Gastrocnemius medialis (tissue), 4 donors: ENCODE data around the gene RPS6KC1. TPM values are rescaled to one million over a fixed set of nuclear protein-coding genes. Genes with fewer than 3 reads are reported as not detected.

Experiments
- ATAC-seq, 2 donors: fragments of 150-250 bp; one replicate each; pipeline ENCODE4 v1.9.1; 2016
- DNase-seq, 2 donors: peaks; one replicate each; pipeline ENCODE4 v3.0.0-alpha.2; 2019
- H3K27ac ChIP-seq, 4 donors: fragments of 200-600 bp; sonication (generic); 1 replicate in 1 of 4; 2 replicates in 3 of 4; pipeline ENCODE4 v1.5.1; 2016 to 2018; ENCODE audit warnings: mild to moderate bottlenecking in 2 of 4, moderate library complexity in 1 of 4
- H3K27me3 ChIP-seq, 3 donors: fragments of 200-600 bp; sonication (generic) in 2 of 3; 1 replicate in 1 of 3; 2 replicates in 2 of 3; pipeline versions ENCODE4 v1.5.1 to v1.6.0; 2016 to 2019; ENCODE audit warnings: mild to moderate bottlenecking in 1 of 3, moderate library complexity in 1 of 3
- H3K36me3 ChIP-seq, 2 donors: fragments of 200-600 bp; sonication (generic) in 1 of 2; one replicate each; pipeline ENCODE4 v1.5.1; 2017 to 2018
- H3K4me1 ChIP-seq, 2 donors: fragments of 200-600 bp; sonication (generic) in 1 of 2; one replicate each; pipeline ENCODE4 v1.5.1; 2016 to 2017; ENCODE audit warnings: mild to moderate bottlenecking in 2 of 2
- H3K4me3 ChIP-seq, 4 donors: fragments of 200-600 bp; sonication (generic) in 3 of 4; 1 replicate in 1 of 4; 2 replicates in 3 of 4; pipeline ENCODE4 v1.5.1; 2016 to 2019; ENCODE audit warnings: mild to moderate bottlenecking in 2 of 4
- H3K9me3 ChIP-seq, 3 donors: fragments of 200-600 bp; sonication (generic) in 2 of 3; 1 replicate in 1 of 3; 2 replicates in 2 of 3; pipeline ENCODE4 v1.5.1; 2016 to 2019
- CTCF ChIP-seq, 5 experiments: fragments of 450-650 bp in 3 of 5; fragments of 200-600 bp in 2 of 5; sonication (generic) in 2 of 5; IDR thresholded peaks in 4 of 5; conservative IDR thresholded peaks in 1 of 5; 1 replicate in 4 of 5; 2 replicates in 1 of 5; pipeline ENCODE4 v1.5.1; 2016 to 2019; ENCODE audit warnings: antibody characterized with exemption in 5 of 5, mild to moderate bottlenecking in 3 of 5, moderate library complexity in 3 of 5
- POLR2A ChIP-seq, 2 donors: fragments of 450-650 bp; IDR thresholded peaks; one replicate each; pipeline ENCODE4 v1.6.1; 2017; ENCODE audit warnings: antibody characterized with exemption in 2 of 2, mild to moderate bottlenecking in 2 of 2, moderate library complexity in 2 of 2
- in situ Hi-C, 4 donors: fragments of 200-750 bp; cut with MboI; loops; one replicate each; pipeline versions ENCODE4 v1.15.0 to v1.8.0; 2017; ENCODE audit warnings: low sequenced_read_pairs in 4 of 4
- intact Hi-C: fragments of 100-400 bp; cut with DNase I; formaldehyde crosslinking; loops from one replicate; pipeline ENCODE4 v1.15.1; 2023; ENCODE audit warnings: low total_unique reads
- total RNA-seq, 4 donors: library from RNA; depleted of rRNA; stranded (reverse); fragments of >200 nt; gene quantifications; one replicate each; pipeline versions ENCODE4 v1.1.0 to v1.2.3, GENCODE V29; 2016

RPS6KC1 gene
- total RNA-seq, 4 donors from 2014 or later, result 14.5 to 22.2 (median 16.2) TPM

- Histone ChIP-seq H3K36me3 (no peaks in the 10 kb centered on the region), H3K4me3 (no peak overlapping the region), H3K9me3 (no peaks in the 10 kb centered on the region), H3K4me1 (peaks cover 3 to 5% of the 10 kb centered on the region in 2 donors), H3K27me3 (no peaks in the 10 kb centered on the region), H3K27ac (no peak overlapping the region)
- DNase-seq (no peak), ATAC-seq (no peak)
- in situ Hi-C loops (no loop called here), intact Hi-C loops (no loop called here)
- no peak for TF ChIP-seq CTCF (IDR thresholded peaks at IDR 0.05 in 4 of 5, conservative IDR thresholded peaks at IDR 0.05 in 1 of 5)
- TF ChIP-seq POLR2A (IDR thresholded peaks at IDR 0.05), result no peak
Measured at GRCh38 chr1:213268221-213268620, 217.2 kb downstream of the RPS6KC1 start.

- intact Hi-C loops, result no loop called here
- no peaks in the 10 kb centered on the region for H3K9me3 ChIP-seq
- H3K4me1 ChIP-seq, result peaks cover 3 to 5% of the 10 kb centered on the region in 2 donors
- no peaks in the 10 kb centered on the region for H3K27me3 ChIP-seq
- no peaks in the 10 kb centered on the region for H3K36me3 ChIP-seq
- TF ChIP-seq POLR2A (IDR thresholded peaks at IDR 0.05), result no peak
- no peak overlapping the region for H3K4me3 ChIP-seq
- ATAC-seq, result no peak
- in situ Hi-C loops, result no loop called here
- no peak for DNase-seq
- no peak overlapping the region for H3K27ac ChIP-seq
Measured at GRCh38 chr1:213269829-213270228, 218.8 kb downstream of the RPS6KC1 start.

- H3K36me3 ChIP-seq, result no peaks in the 10 kb centered on the region
- H3K9me3 ChIP-seq, result no peaks in the 10 kb centered on the region
- ATAC-seq, result no peak
- no peaks in the 10 kb centered on the region for H3K27me3 ChIP-seq
- in situ Hi-C loops, result no loop called here
- DNase-seq, result no peak
- H3K27ac ChIP-seq, result no peak overlapping the region
- H3K4me1 ChIP-seq, result peaks cover 11 to 12% of the 10 kb centered on the region in 2 donors
- no peak overlapping the region for H3K4me3 ChIP-seq
- intact Hi-C loops, result no loop called here
- TF ChIP-seq CTCF (IDR thresholded peaks at IDR 0.05 in 4 of 5, conservative IDR thresholded peaks at IDR 0.05 in 1 of 5) (no peak), POLR2A (IDR thresholded peaks at IDR 0.05) (no peak)
Measured at GRCh38 chr1:213273546-213273945, 222.5 kb downstream of the RPS6KC1 start.

GRCh38 chr1:213274140-213274539 is 223.1 kb downstream of the RPS6KC1 start:
- Histone ChIP-seq H3K27ac (no peak overlapping the region), H3K27me3 (no peaks in the 10 kb centered on the region), H3K36me3 (no peaks in the 10 kb centered on the region), H3K4me1 (peaks cover 11 to 12% of the 10 kb centered on the region in 2 donors), H3K9me3 (no peaks in the 10 kb centered on the region), H3K4me3 (no peak overlapping the region)
- in situ Hi-C loops, result no loop called here
- no peak for DNase-seq
- no peak for TF ChIP-seq POLR2A (IDR thresholded peaks at IDR 0.05)
- no peak for TF ChIP-seq CTCF (IDR thresholded peaks at IDR 0.05 in 4 of 5, conservative IDR thresholded peaks at IDR 0.05 in 1 of 5)
- intact Hi-C loops, result no loop called here
- ATAC-seq, result no peak

- H3K36me3 ChIP-seq, result no peaks in the 10 kb centered on the region
- no peak for DNase-seq
- ATAC-seq, result no peak
- peaks cover 11 to 12% of the 10 kb centered on the region in 2 donors for H3K4me1 ChIP-seq
- intact Hi-C loops (no loop called here), in situ Hi-C loops (no loop called here)
- H3K27ac ChIP-seq, result no peak overlapping the region
- TF ChIP-seq CTCF (IDR thresholded peaks at IDR 0.05 in 4 of 5, conservative IDR thresholded peaks at IDR 0.05 in 1 of 5), result no peak
- no peak for TF ChIP-seq POLR2A (IDR thresholded peaks at IDR 0.05)
- no peak overlapping the region for H3K4me3 ChIP-seq
- H3K27me3 ChIP-seq, result no peaks in the 10 kb centered on the region
- H3K9me3 ChIP-seq, result no peaks in the 10 kb centered on the region
Measured at GRCh38 chr1:213275293-213275692, 224.3 kb downstream of the RPS6KC1 start.
